GM18870 (cell line): Measurements from ENCODE around the gene UNC5C.

Experiments
- ATAC-seq: cut with Tn5 transposase; IDR thresholded peaks from one replicate; pipeline ENCODE4 v1.9.1; 2021; ENCODE audit warnings: moderate library complexity; ENCODE audit not compliant: unreplicated experiment

The UNC5C gene

GRCh38 chr4:95358421-95358820, 190.4 kb downstream of the UNC5C start:
- ATAC-seq: no peak

DNA sequence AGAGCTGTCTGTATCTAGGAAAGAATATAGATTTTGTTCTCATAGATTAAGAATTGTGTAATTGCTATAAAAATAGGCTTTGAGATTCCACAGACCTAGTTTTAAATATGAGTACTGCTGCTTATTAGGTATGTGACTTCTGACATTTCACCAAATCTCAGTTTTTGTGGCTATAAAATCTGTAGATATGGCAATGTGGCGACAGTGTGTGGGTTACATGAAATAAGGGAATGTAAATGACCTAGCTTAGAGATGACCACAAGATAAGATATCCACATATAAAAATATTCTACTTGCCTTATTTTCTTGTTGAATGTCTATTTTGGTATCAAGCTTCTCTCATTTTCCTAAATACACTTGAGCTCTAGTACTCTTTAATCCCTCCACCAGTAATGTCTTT, 193.8 kb downstream of the UNC5C start:
- ATAC-seq: no peak

DNA sequence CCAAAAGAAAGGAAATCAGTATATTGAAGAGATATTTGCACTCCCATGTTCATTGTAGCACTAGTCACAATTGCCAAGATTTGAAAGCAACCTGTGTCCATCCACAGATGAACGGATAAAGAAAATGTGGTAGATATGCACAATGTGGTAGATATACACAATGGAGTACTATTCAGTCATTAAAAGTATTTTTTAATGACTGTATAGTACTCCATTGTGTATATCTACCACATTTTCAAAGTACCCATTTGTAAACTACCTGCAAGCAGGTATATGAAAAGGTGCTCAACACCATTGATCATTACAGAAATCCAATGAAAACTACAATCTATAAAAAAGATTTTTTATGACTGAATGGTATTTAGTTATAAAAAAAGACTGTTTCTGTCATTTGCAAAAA, 200.4 kb downstream of the UNC5C start:
- no peak for ATAC-seq

GRCh38 chr4:95343235-95343634, 205.5 kb downstream of the UNC5C start:
- ATAC-seq: no peak

DNA sequence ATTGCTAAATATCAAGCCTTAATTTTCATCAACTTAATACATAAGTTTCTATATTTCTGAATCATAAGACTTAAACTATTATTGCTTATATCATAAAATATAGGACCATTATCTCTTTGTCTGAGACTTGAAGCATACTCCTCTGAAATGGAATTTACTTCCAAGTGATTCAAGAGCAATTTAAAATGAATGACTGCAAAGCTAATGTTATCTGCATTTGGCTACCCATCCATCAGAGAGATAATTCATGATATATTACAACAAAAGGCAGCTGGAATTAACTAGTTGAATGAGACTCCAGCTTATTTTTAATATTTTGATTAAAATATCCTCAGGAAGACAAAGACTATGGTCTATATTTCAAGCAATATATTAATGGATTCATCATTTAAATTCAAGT, 208.6 kb downstream of the UNC5C start:
- no peak for ATAC-seq

- no peak for ATAC-seq
These were observed 223.1 kb downstream of the UNC5C start for GRCh38 chr4:95325665-95326064.

DNA sequence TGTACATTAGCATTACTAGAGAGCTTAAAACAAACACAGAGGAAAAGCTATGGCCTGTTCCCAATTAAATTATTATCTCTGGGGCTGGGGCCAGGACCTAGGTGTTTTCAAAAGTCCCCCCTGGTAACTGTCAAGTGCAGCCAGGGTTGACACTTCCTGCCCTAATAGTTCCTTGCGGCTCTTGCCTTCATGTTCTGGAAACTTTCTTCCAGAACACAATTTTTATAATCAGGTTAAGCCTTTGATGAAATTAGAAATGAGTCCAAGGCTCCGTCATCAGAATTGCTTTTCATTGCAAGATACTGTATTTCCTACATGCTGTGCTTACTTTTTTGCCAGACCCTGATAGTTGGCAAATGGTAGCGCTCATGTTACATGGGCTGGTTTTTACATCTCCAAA, 229.6 kb downstream of the UNC5C start:
- ATAC-seq: no peak

DNA sequence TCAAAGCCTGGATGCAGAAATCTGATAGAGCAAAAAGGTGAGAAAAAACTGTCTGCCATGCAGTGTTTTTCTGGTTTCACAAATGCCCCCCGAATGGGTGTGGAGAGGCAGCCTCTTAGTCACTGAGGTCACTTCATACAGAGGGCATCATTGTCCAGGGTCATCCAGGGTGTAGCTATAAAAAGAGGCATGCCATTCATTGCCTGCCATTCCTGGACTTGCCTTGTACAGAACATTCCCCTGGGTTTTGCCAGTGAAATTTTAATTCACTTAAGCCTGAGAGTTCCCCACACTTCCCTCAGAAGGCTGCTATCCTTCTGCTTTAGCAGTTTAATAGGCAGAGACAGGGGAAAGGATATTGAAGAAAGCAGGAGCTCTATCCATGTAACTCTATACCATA, 230.3 kb downstream of the UNC5C start:
- ATAC-seq: no peak

- no peak for ATAC-seq
These were observed 230.7 kb downstream of the UNC5C start for GRCh38 chr4:95318044-95318443.

- no peak for ATAC-seq
These were observed 231.5 kb downstream of the UNC5C start for GRCh38 chr4:95317085-95317793.

DNA sequence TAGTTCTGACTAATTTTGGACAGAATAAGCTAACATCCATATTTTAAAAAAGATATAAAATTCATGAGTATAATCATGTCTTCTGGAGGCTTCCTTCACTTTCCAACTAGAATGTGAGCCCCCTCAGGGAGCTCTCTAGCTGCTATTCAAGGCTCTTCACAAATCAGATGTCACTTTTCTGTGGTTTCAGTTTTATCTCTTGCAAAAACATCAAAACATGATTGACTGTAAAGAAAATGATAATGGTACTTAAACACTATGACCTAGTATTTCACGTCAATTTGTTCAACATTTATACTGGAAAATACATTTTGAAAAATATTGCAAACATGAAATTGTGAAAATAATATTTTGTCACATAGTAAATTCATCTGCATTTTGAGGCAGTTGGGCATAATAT, 234.2 kb downstream of the UNC5C start:
- no peak for ATAC-seq

DNA sequence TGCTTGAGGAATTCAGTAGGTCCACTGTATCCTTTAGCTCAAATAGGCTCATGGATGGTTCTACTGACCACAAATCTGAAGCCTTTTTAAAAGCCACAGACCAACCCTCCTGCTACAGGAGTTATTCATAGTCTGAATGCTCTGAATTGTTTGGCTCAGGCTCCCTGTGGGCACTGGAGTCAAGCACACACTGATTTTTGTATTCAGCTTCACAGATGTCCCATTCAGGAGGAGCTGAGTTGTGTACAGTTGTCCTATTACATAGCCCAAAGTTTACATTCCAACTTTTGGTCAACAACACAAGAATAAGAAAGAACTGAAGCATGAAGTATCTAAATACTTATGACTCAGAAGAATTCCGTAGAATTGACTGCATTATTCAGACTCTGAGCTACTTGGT, 243.9 kb downstream of the UNC5C start:
- no peak for ATAC-seq

DNA sequence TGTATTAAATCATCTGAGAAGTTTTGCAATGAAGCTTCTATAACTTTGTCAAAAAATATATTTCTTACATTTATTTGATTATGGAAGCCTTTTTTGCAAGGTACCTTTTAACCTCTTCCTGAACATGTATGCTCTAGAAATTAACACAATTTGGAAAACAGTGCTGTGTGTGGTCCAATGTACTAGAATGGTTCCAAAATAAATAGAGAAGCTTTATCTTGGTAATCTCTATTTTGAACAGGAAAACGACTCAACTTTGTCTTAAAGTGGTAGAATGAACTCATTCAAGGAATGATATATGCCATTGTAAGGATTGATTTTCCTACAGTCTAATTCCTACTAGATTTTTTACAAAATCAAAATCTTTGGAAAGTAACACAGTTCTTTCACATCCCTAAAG, 248.5 kb downstream of the UNC5C start:
- ATAC-seq: no peak

- ATAC-seq: no peak
These were observed 252.7 kb downstream of the UNC5C start for GRCh38 chr4:95296052-95296451.

DNA sequence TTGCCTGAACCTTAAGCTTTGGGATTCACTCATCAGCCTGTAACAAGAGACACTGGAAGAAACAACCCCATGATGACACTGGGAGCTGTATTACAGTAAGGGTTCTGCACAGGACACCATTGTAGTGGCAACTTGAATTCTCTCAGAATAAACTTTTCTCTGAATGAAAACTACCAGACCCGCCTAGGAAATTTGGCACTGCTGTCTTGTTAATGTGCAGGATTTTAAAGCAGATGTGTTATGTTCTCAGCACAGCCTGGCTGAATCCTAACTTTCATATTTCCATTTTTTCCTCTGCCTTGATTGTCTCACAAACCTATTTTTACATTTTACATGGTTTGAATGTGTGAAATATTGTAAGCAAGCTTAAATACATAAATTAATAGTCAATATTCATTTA, 253.6 kb downstream of the UNC5C start:
- ATAC-seq: no peak

DNA sequence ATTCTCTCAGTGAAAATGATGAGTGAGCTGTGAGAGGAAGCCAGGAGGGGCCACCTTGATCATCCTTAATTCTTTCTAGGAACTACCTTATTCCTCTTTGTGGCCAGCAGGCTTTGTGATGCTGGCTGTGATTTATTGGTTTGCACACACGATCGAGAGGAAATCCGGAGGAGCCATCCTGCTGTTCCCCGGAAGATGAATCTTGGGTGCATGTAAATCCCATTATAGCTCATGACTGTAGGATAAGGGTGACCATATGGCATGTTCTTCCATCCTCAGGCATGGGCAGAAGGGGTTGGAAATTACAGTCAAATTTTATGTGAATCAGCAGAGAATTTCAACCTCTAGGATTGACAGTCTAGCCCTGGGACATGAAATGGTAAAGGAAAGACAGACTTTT, 254.5 kb downstream of the UNC5C start:
- ATAC-seq: no peak

GRCh38 chr4:95293014-95293413, 255.8 kb downstream of the UNC5C start:
- no peak for ATAC-seq

DNA sequence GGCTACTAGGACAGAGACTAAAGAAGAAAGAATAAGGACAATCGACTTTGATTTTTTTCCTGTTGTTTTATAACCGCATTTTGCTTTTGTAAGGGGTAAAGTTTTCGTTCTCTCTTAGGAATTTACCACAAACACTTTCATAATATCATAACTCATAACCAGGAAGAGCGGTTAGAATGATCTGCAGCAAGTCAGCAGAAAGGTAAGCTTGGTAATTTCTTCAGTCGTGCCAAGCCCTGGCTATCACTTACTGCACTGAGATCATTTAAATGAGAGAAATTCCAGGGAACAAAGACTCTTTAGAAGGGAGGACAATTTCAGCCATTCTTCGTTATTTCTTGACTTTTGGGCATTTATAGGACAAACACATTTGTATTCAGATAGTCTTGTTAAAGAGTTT, 258.1 kb downstream of the UNC5C start:
- ATAC-seq: no peak

- ATAC-seq: peak; percentile 51
These were observed 259.6 kb downstream of the UNC5C start for GRCh38 chr4:95289028-95289634.

- ATAC-seq: no peak
These were observed 260.2 kb downstream of the UNC5C start for GRCh38 chr4:95288552-95288951.

DNA sequence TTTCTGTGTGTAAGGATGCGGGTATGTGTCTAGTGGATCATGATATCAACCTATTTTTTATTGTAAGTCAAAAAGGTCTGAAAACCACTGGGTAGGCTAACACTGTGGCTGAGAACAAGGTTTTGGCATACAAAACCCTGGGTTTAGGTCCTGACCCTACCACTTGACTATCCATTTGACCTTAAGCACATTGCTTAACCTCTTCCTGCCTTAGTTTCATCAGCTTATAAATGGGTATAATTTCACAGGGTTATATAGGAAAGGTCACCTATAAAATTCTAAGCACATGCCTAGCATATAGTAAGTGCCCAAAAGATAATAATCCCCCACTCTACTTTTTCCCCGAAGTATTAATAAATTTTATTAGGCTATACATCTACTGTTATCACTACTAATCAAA, 263.0 kb downstream of the UNC5C start:
- no peak for ATAC-seq

GRCh38 chr4:95284655-95285054, 264.1 kb downstream of the UNC5C start:
- no peak for ATAC-seq

DNA sequence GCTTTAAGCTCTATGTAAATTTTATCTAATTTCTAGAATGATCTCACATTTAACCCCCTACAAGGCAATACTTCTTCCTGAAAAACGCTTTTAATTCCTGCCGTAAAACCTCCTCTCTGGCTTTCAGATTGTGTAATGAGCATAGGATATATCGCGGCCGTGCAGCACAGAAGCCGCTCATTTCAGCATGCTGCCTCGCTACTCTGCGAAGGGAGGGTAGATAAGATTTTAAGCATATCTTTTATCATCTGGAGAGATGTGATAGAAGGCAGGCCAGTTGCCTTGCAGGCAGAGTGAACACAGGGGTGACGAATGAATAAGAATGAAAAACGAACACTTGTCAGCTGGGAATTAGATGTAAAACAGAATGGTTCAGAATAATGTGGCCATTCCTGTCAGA, 265.5 kb downstream of the UNC5C start:
- ATAC-seq: no peak
